Kidney epithelial cell (primary cell): Measurements from ENCODE around the gene BCAT1. TPM values are rescaled to one million over a fixed set of nuclear protein-coding genes. Genes with fewer than 3 reads are reported as not detected.
"Not testable (repeated sequence)": the region's sequence is repeated elsewhere in the genome, so short reads cannot be mapped to it uniquely, and the experiment has no call there.

Source experiments
- DNase-seq: peaks from one replicate; pipeline ENCODE4 v3.0.0-alpha.2; 2010; ENCODE audit warnings: low read depth
- H3K27me3 ChIP-seq: 2 replicates; pipeline ENCODE4 v1.6.0; 2011; ENCODE audit warnings: low read length; ENCODE audit not compliant: control insufficient read depth, insufficient read depth
- H3K36me3 ChIP-seq: 2 replicates; pipeline ENCODE4 v1.5.1; 2011; ENCODE audit warnings: low read length; ENCODE audit not compliant: control insufficient read depth, insufficient read depth
- H3K4me3 ChIP-seq: 2 replicates; pipeline ENCODE4 v1.5.1; 2011; ENCODE audit warnings: low read depth, mild to moderate bottlenecking, control low read depth, low read length
- total RNA-seq: library from RNA; depleted of rRNA; stranded (reverse); fragments of >200 nt; gene quantifications from 2 replicates; pipeline ENCODE4 v1.2.3, GENCODE V29; 2015
- TF ChIP-seq, protein P1 (sequence below): IDR thresholded peaks from 2 replicates; pipeline ENCODE4 v1.5.1; 2011; ENCODE audit warnings: mild to moderate bottlenecking, moderate library complexity, low read length, control low read depth, inconsistent platforms; ENCODE audit not compliant: insufficient read depth, poor library complexity, severe bottlenecking

The BCAT1 gene
- total RNA-seq, 1 donor from 2014 or later: 103 TPM

DNA sequence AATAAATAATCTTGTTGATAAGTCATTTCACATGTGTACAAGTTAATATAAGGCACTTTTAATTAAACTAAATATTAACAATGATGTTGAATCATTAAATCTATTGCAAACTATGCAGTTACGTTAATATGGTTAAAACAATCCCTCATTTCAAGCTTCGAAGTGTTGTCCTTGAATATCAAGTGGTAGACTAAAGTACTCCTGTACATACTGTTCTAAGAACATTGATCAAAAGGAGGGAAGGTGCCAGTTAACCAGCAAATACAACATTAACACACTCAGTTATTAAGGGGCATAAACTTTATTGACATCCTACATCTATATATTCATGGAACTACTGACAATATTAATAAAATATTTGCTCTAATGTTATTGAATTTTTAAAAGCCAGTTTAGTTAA is 8.7 kb downstream of the BCAT1 start:
- no peaks in the 10 kb centered on the region for H3K36me3 ChIP-seq
- TF ChIP-seq, protein P1, sequence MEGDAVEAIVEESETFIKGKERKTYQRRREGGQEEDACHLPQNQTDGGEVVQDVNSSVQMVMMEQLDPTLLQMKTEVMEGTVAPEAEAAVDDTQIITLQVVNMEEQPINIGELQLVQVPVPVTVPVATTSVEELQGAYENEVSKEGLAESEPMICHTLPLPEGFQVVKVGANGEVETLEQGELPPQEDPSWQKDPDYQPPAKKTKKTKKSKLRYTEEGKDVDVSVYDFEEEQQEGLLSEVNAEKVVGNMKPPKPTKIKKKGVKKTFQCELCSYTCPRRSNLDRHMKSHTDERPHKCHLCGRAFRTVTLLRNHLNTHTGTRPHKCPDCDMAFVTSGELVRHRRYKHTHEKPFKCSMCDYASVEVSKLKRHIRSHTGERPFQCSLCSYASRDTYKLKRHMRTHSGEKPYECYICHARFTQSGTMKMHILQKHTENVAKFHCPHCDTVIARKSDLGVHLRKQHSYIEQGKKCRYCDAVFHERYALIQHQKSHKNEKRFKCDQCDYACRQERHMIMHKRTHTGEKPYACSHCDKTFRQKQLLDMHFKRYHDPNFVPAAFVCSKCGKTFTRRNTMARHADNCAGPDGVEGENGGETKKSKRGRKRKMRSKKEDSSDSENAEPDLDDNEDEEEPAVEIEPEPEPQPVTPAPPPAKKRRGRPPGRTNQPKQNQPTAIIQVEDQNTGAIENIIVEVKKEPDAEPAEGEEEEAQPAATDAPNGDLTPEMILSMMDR: no peak
- no peaks in the 10 kb centered on the region for H3K27me3 ChIP-seq
- no peak for DNase-seq
- no peak overlapping the region for H3K4me3 ChIP-seq

DNA sequence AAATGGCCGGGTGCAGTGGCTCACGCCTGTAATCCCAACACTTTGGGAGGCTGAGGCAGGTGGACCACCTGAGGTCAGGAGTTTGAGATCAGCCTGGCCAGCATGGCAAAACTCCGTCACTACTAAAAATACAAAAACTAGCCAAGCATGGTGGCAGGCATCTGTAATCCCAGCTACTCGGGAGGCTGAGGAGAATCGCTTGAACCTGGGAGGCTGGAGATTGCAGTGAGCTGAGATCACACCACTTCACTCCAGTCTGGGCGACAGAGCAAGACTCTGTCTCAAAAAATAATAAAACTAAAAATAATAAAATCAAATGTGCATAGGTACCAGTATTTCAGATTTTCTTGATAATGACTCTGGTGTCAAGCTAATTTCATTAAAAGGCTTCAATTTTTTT is 9.3 kb downstream of the BCAT1 start:
- not testable (repeated sequence) for DNase-seq

DNA sequence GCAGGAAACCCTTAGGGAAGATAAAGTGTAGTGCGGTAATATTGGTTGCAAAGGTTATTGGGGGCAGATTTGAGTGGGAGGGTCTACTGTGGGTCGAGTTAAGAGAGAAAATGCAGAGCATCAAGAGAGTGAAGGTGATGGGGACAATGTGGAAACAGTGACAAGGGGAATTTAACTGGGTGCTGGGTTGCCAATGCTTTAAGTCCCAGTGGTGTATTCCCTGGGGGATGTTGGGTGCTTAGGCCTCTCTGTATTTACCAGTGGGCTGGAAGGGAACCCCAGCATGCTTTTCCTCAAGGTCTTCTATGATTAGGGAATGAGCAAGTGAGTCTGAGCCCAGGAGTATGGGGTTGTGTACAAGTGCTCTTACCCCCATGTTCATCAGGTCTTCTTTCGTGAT is 10.6 kb downstream of the BCAT1 start:
- H3K27me3 ChIP-seq: no peaks in the 10 kb centered on the region
- DNase-seq: no peak

More for the DNA sequence above, 9.3 kb downstream of the BCAT1 start:
- H3K4me3 ChIP-seq, H3K27me3 ChIP-seq, H3K36me3 ChIP-seq: not testable (repeated sequence)

DNA sequence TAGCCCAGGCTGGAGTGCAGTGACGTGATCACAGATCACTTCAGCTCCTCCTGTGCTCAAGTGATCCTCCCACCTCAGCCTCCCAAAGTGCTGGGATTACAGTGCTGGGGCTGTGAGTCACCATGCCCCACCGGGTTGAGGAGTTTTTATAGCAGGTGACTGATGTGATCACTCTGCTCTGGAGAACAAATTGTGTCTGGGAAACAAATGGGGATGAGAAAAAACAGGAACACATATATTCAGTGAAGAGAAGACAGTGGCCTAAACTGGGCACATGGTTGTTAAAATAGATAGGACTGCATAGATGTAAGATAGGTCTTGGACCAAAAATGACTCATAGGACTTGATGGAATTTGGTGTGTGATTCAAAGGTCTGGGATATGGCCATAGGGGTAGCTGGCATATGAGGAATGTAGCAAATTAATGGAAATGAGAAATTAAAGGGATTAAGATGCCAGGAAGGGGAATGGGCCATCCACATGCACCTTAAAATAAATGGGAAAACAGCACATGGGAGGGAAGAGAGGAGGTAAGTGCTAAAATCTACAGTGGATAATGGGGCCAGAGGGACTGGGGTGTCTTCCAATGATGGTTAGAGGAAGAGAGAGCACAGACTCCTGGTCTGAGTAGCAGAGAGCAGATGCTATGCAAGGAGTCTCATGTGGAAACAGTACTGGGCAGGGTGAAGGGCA is 11.2 kb downstream of the BCAT1 start:
- no peaks in the 10 kb centered on the region for H3K27me3 ChIP-seq
- TF ChIP-seq, protein P1: no peak
- H3K36me3 ChIP-seq: no peaks in the 10 kb centered on the region
- no peak for DNase-seq
- no peak overlapping the region for H3K4me3 ChIP-seq

More for the DNA sequence above, 10.6 kb downstream of the BCAT1 start:
- TF ChIP-seq, protein P1: no peak
- no peak overlapping the region for H3K4me3 ChIP-seq
- H3K36me3 ChIP-seq: no peaks in the 10 kb centered on the region

DNA sequence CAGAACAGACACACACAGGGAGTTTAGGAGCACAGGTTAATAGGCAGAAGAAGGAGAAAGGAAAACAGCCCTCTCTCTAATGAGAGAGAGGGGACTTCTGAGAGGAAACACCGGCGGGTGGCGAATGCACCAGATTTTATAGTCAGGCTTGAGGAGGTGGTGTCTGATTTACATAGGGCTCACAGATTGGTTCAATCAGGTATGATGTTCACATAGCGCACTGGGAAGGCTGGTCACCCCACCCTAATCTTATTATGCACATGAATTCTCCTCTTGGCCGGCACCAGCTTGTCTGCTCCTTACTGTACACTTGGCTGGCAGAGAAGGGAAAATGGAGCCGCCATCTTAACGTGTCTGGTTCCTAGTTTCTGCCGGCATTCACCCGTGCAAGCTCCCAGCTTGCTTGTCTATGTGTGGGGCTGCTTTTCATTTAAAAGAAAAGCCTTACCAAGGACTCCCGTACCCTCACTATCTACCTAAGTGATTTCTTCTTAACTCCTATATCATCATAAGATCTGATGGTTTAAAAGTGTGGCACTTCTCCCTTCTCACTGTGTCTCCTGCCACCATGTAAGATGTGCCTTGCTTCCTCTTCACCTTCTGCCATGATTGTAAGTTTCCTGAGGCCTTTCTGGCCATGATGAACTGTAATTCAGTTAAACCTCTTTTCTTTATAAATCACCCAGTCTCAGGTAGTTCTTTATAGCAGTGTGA is 15.1 kb downstream of the BCAT1 start:
- TF ChIP-seq, protein P1: no peak
- DNase-seq: no peak
- H3K36me3 ChIP-seq: no peaks in the 10 kb centered on the region
- H3K27me3 ChIP-seq: no peaks in the 10 kb centered on the region
- no peak overlapping the region for H3K4me3 ChIP-seq

DNA sequence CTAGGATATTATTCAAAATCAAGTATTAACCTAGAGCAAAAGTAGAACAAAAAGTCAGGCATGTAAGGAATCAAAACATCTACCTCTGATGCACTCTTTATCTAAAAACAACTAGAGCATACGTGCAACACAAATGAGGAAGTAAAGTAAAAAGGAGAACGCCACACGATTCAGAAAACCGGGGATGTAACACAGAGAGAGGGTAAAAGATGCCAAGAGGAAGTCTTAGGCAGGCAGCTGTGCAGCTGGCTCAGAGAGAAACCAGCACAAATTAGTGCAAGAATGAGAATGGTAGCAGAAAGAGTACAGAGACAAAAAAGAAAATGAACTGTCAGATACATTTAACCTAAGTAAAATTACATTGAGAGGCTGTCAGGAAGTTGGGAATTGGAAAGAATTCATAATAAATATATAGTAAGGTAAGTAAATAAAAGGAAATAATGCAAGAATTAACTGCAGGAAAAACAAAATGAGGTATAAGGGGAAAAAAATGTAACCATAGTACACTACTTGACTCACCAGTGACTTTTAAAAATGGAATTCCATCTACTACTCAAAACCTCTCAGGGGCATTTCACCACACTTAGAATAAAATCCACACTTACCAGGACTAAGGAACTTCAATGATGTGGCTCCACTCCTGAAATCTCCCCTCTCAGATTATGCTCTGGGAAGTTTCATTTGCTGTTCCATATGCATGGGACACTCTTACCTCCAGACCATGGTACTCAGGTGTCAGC is 17.1 kb downstream of the BCAT1 start:
- no peaks in the 10 kb centered on the region for H3K27me3 ChIP-seq
- no peak for DNase-seq
- TF ChIP-seq, protein P1: no peak
- no peaks in the 10 kb centered on the region for H3K36me3 ChIP-seq
- H3K4me3 ChIP-seq: no peak overlapping the region
